Pancreas (tissue), 10 donors: ENCODE data around the gene SKI. TPM values are rescaled to one million over a fixed set of nuclear protein-coding genes. Genes with fewer than 3 reads are reported as not detected.

ENCODE experiments used
- ATAC-seq, 4 donors: fragments of 200-7000 bp; cut with Tn5 transposase; one replicate each; pipeline versions ENCODE4 v1.8.0 to v1.9.1; 2020; ENCODE audit warnings: mild to moderate bottlenecking in 4 of 4, moderate library complexity in 4 of 4
- DNase-seq, 6 donors: peaks; one replicate each; pipeline ENCODE4 v3.0.0-alpha.2; 2020
- FAIRE-seq: peaks from 2 replicates; lab custom pipeline; 2012; peaks lifted over from hg19 to GRCh38; lab: Jason Lieb, UNC
- H3K27ac ChIP-seq, 4 donors: fragments of 200-600 bp; sonication (generic); 1 replicate in 3 of 4; 2 replicates in 1 of 4; pipeline versions ENCODE4 v1.5.0 to v1.8.0; 2020
- H3K27me3 ChIP-seq, 4 donors: fragments of 200-600 bp; one replicate each; pipeline ENCODE4 v1.8.0; 2021
- H3K36me3 ChIP-seq, 3 donors: fragments of 200-600 bp; sonication (generic) in 1 of 3; one replicate each; pipeline versions ENCODE4 v1.5.0 to v1.8.0; 2020 to 2021
- H3K4me1 ChIP-seq, 3 donors: fragments of 200-600 bp; one replicate each; pipeline ENCODE4 v1.8.0; 2021
- H3K4me3 ChIP-seq, 4 donors: fragments of 200-600 bp; sonication (generic) in 2 of 4; one replicate each; pipeline versions ENCODE4 v1.5.0 to v1.8.0; 2020 to 2021
- H3K9me3 ChIP-seq, 4 donors: fragments of 200-600 bp; one replicate each; pipeline ENCODE4 v1.8.0; 2021
- WGBS, 2 donors: extraction: QIAGEN DNeasy Blood & Tissue Kit; methylation state at CpG; one replicate each; pipeline ENCODE4 v1.1.7; 2013; 5-methylcytosine and 5-hydroxymethylcytosine counted together
- intact Hi-C, 3 donors: fragments of 100-400 bp; cut with DNase I; formaldehyde crosslinking; loops; one replicate each; pipeline versions ENCODE4 v1.11.1 to v1.14.2; 2022
- polyA plus RNA-seq, 2 donors: library from polyadenylated mRNA; stranded (reverse); fragments of 200-250 nt; gene quantifications; one replicate each; pipeline ENCODE4 v1.2.3, GENCODE V29; 2013
- total RNA-seq, 6 donors: library from RNA; stranded (reverse); fragmentation: NEBNext Ultra II Directional in 4 of 6; extraction: Animal tissue kit (Norgen Biotek cat#: 25700) in 4 of 6; gene quantifications; one replicate each; pipeline versions ENCODE4 v1.2.1 to v1.2.4, GENCODE V29; 2021 to 2023
- TF ChIP-seq, protein P1 (sequence below), 4 donors: fragments of 200-600 bp; sonication (generic) in 3 of 4; IDR thresholded peaks; one replicate each; pipeline versions ENCODE4 v1.5.0 to v1.8.0; 2021; ENCODE audit warnings: antibody characterized with exemption in 4 of 4
- donor health status: healthy with polysubstance abuse.
- donor health status: DM: no; HTN: no; CAD: no; lungs with moderate emphysema.
- donor health status: DM: no; HTN: no; CAD: no.
- donor health status: control.
- donor health status: control.
- donor health status: Bipolar disorder and iron deficiency.
- donor health status: DM: yes; HTN: yes; CAD: no.
- donor health status: DM: no; HTN: no; CAD: no.
- donor health status: DM: no; HTN: no; CAD: no.
- donor health status: DM: yes; HTN: yes; CAD: no.

Gene SKI
- total and polyA plus RNA-seq, 8 donors = 8.6 to 27.9 (median 14.0) TPM

DNA sequence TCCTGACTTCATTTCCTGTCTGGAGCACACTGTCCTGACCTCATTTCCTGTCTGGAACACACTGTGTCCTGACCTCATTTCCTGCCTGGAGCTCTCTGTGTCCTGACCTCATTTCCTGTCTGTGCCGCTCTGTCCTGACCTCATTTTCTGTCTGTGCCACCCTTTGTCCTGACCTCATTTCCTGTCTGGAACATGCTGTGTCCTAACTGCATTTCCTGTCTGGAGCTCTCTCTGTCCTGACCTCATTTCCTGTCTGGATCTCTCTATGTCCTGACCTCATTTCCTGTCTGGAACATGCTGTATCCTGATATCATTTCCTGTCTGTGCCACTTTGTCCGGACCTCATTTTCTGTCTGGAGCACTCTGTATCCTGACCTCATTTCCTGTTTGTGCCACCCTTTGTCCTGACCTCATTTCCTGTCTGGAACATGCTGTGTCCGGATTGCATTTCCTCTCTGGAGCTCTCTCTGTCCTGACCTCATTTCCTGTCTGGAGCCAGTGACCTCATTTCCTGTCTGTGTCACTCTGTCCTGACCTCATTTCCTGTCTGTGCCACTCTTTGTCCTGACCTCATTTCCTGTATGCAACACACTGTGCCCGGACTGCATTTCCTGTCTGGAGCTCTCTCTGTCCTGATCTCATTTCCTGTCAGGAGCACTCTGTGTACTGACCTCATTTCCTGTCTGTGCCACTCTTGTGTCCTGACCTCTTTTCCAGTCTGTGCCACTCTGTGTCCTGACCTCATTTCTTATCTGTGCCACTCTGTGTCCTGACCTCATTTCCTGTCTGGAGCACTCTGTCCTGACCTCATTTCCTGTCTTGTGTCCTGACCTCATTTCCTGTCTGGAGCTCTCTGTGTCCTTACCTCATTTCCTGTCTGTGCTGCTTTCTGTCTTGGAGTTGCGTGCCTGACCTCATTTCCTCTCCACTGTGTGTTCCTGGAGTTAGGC lies 27.6 kb downstream of the SKI start:
- H3K9me3 ChIP-seq = no peaks in the 10 kb centered on the region
- WGBS, 2 donors = 72 to 83% methylated on average over 5 of the region's 5 CpGs
- DNase-seq = no peak
- H3K36me3 ChIP-seq = no peaks in the 10 kb centered on the region
- H3K4me1 ChIP-seq = peaks cover 0 to 15% (median 7%) of the 10 kb centered on the region in 3 donors
- peak in 2 of 4 donors; percentile 20 to 22 for ATAC-seq
- FAIRE-seq = no peak
- H3K27ac ChIP-seq = peak overlapping the region in 2 of 4 donors; percentile 52 to 61
- H3K27me3 ChIP-seq = no peaks in the 10 kb centered on the region
- H3K4me3 ChIP-seq = no peak overlapping the region
- intact Hi-C loops = no loop called here
- TF ChIP-seq, protein P1, sequence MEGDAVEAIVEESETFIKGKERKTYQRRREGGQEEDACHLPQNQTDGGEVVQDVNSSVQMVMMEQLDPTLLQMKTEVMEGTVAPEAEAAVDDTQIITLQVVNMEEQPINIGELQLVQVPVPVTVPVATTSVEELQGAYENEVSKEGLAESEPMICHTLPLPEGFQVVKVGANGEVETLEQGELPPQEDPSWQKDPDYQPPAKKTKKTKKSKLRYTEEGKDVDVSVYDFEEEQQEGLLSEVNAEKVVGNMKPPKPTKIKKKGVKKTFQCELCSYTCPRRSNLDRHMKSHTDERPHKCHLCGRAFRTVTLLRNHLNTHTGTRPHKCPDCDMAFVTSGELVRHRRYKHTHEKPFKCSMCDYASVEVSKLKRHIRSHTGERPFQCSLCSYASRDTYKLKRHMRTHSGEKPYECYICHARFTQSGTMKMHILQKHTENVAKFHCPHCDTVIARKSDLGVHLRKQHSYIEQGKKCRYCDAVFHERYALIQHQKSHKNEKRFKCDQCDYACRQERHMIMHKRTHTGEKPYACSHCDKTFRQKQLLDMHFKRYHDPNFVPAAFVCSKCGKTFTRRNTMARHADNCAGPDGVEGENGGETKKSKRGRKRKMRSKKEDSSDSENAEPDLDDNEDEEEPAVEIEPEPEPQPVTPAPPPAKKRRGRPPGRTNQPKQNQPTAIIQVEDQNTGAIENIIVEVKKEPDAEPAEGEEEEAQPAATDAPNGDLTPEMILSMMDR (IDR thresholded peaks at IDR 0.05) = no peak

- Histone ChIP-seq H3K9me3 (no peaks in the 10 kb centered on the region), H3K4me1 (peaks cover 0 to 12% (median 6%) of the 10 kb centered on the region in 3 donors), H3K27ac (peak overlapping the region in 2 of 4 donors; percentile 52 to 61), H3K27me3 (no peaks in the 10 kb centered on the region), H3K36me3 (no peaks in the 10 kb centered on the region), H3K4me3 (no peak overlapping the region)
- 93 to 94% methylated on average over 22 of the region's 22 CpGs for WGBS, 2 donors
- intact Hi-C loops = no loop called here
- TF ChIP-seq, protein P1 (IDR thresholded peaks at IDR 0.05) = no peak
- ATAC-seq (no peak), DNase-seq (peak in 2 of 6 donors; percentile 22 to 52), FAIRE-seq (no peak)
These were observed 28.5 kb downstream of the SKI start for GRCh38 chr1:2256435-2257244.

GRCh38 chr1:2257245-2257627 lies 29.1 kb downstream of the SKI start:
- WGBS, 2 donors = 90 to 92% methylated on average over 20 of the region's 20 CpGs
- ATAC-seq = no peak
- peak in 3 of 6 donors; percentile 16 to 53 (median 48) for DNase-seq

DNA sequence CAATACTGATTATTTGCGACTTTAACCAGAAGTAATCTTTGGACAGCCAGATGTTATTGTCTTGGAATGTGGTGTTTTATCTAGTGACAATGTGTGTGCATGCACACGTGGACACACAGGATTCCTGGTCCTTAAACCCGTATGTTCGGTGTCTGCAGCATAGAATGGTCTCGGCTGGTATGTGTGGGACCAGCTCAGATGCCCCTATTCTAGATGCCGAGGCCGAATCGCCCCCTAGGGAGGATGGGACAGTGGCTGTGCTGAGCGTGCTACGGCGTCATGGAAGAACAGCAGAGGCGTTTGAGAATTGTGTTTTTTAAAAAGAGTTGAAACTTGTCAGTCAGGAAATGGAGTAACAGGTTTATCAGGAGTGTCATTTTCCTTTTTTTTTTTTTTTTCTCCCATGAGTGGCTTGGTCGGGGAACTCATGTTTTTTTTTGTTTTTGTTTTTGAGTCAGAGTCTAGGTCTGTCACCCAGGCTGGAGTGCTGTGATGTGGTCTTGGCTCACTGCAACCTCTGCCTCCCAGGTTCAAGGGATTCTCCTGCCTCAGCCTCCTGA lies 30.1 kb downstream of the SKI start:
- H3K36me3 ChIP-seq = no peaks in the 10 kb centered on the region
- no peaks in the 10 kb centered on the region for H3K9me3 ChIP-seq
- WGBS, 2 donors = 67 to 70% methylated on average over 13 of the region's 13 CpGs
- intact Hi-C loops = no loop called here
- ATAC-seq = no peak
- no peak overlapping the region for H3K4me3 ChIP-seq
- no peaks in the 10 kb centered on the region for H3K27me3 ChIP-seq
- DNase-seq = peak in 1 of 6 donors; percentile 6
- peaks cover 0 to 4% (median 0%) of the 10 kb centered on the region in 3 donors for H3K4me1 ChIP-seq
- FAIRE-seq = no peak
- TF ChIP-seq, protein P1 (IDR thresholded peaks at IDR 0.05) = no peak
- H3K27ac ChIP-seq = no peak overlapping the region

More at GRCh38 chr1:2257245-2257627, 29.1 kb downstream of the SKI start:
- Histone ChIP-seq H3K27ac (no peak overlapping the region), H3K4me3 (no peak overlapping the region), H3K4me1 (peaks cover 0 to 7% (median under 1%) of the 10 kb centered on the region in 3 donors), H3K9me3 (no peaks in the 10 kb centered on the region), H3K36me3 (no peaks in the 10 kb centered on the region), H3K27me3 (no peaks in the 10 kb centered on the region)
- no peak for FAIRE-seq
- TF ChIP-seq, protein P1 (IDR thresholded peaks at IDR 0.05) = no peak
- intact Hi-C loops = no loop called here
